K562 (cell line): ENCODE data around the gene SHROOM3. TPM values are rescaled to one million over a fixed set of nuclear protein-coding genes. Genes with fewer than 3 reads are reported as not detected.

Experiments
- ATAC-seq: fragments of 200-7000 bp; cut with Tn5 transposase; 3 replicates; pipeline ENCODE4 v1.9.1; 2020; ENCODE audit warnings: moderate library complexity
- BruUV-seq: library from RNA; stranded (reverse); fragments of 400-500 nt; replicated peaks from 2 replicates; lab custom pipeline; 2021; lab: Mats Ljungman, UMichigan
- CTCF ChIA-PET: fragments of 300-600 bp; formaldehyde crosslinking; extraction: SDS; loops from one replicate; lab custom pipeline; 2021; ENCODE audit warnings: low intra/inter-chr PET ratio; lab: Yijun Ruan, JAX
- POLR2A ChIA-PET: fragments of 300-600, 350-650 bp; sonication (Branson Sonifier 250); formaldehyde crosslinking; extraction: SDS; loops from one replicate; lab custom pipeline; 2021; ENCODE audit warnings: antibody characterized with exemption, inconsistent platforms; lab: Yijun Ruan, JAX
- DNase-seq, 4 experiments: peaks; one replicate each; pipeline versions ENCODE4 v3.0.0 to v3.0.0-alpha.2; 2011 to 2018; ENCODE audit warnings: low spot score in 3 of 4, mixed read lengths in 3 of 4; ENCODE audit errors: extremely low read depth in 1 of 4
- FAIRE-seq: peaks from 2 replicates; lab custom pipeline; 2011; peaks lifted over from hg19 to GRCh38; lab: Jason Lieb, UNC
- H2AFZ ChIP-seq: 2 replicates; pipeline ENCODE4 v1.6.0; 2011; ENCODE audit warnings: low read depth, low read length, control low read depth, inconsistent platforms
- H3K27ac ChIP-seq: fragments of 200-600 bp; 3 replicates; pipeline ENCODE4 v1.8.0; 2011; ENCODE audit warnings: low read depth, mild to moderate bottlenecking, control low read depth, inconsistent platforms, low read length, moderate library complexity, mixed read lengths; ENCODE audit errors: extremely low read depth
- H3K27me3 ChIP-seq, 2 experiments: fragments of 300-600 bp in 1 of 2; 2 replicates in 1 of 2; 3 replicates in 1 of 2; pipeline versions ENCODE4 v1.6.0 to v1.8.0; 2011; ENCODE audit warnings: inconsistent platforms in 2 of 2, low read length in 2 of 2, mild to moderate bottlenecking in 1 of 2, mixed read lengths in 1 of 2, moderate library complexity in 1 of 2; ENCODE audit not compliant: control insufficient read depth in 2 of 2, insufficient read depth in 2 of 2
- H3K36me3 ChIP-seq: fragments of 300-600 bp; 3 replicates; pipeline ENCODE4 v1.8.0; 2011; ENCODE audit warnings: mild to moderate bottlenecking, low read length, inconsistent platforms; ENCODE audit not compliant: control insufficient read depth, insufficient read depth
- H3K4me1 ChIP-seq, 2 experiments: fragments of 200-600 bp in 1 of 2; replicated peaks in 1 of 2; 2 replicates in 1 of 2; 3 replicates in 1 of 2; pipeline versions ENCODE4 v1.5.1 to v1.8.0; 2011; ENCODE audit warnings: inconsistent platforms in 2 of 2, low read length in 2 of 2, mild to moderate bottlenecking in 1 of 2, mixed read lengths in 1 of 2, moderate library complexity in 1 of 2; ENCODE audit not compliant: control insufficient read depth in 2 of 2, insufficient read depth in 2 of 2
- H3K4me2 ChIP-seq: 2 replicates; pipeline ENCODE4 v1.6.1; 2011; ENCODE audit warnings: low read length, control low read depth, inconsistent platforms, mixed read lengths; ENCODE audit not compliant: insufficient read depth
- H3K4me3 ChIP-seq: fragments of 200-600 bp; sonication (generic), shearing (Covaris generic); 2 replicates; pipeline ENCODE4 v1.5.1; 2016; ENCODE audit warnings: control low read depth, inconsistent platforms
- H3K79me2 ChIP-seq: fragments of 200-600 bp; 3 replicates; pipeline ENCODE4 v1.8.0; 2011; ENCODE audit warnings: low read length, inconsistent platforms; ENCODE audit not compliant: control insufficient read depth, insufficient read depth
- H3K9ac ChIP-seq, 2 experiments: 2 replicates each; pipeline versions ENCODE4 v1.6.0 to v1.6.1; 2011; ENCODE audit warnings: low read depth in 2 of 2, low read length in 2 of 2, control low read depth in 1 of 2, inconsistent platforms in 1 of 2, mild to moderate bottlenecking in 1 of 2, mixed read lengths in 1 of 2; ENCODE audit not compliant: insufficient read depth in 1 of 2
- H3K9me1 ChIP-seq: one replicate; pipeline ENCODE4 v1.6.0; 2011; ENCODE audit warnings: inconsistent platforms, mild to moderate bottlenecking, low read length, moderate library complexity; ENCODE audit not compliant: control insufficient read depth, insufficient read depth
- H3K9me3 ChIP-seq: replicated peaks from 2 replicates; pipeline ENCODE4 v1.5.1; 2011; ENCODE audit warnings: low read depth, low read length, inconsistent platforms; ENCODE audit not compliant: control insufficient read depth, insufficient read depth
- H4K20me1 ChIP-seq: replicated peaks from 2 replicates; pipeline ENCODE4 v1.6.1; 2011; ENCODE audit warnings: low read length, inconsistent platforms, mixed read lengths; ENCODE audit not compliant: control insufficient read depth, insufficient read depth
- CSDE1 ChIP-seq, 2 experiments: fragments of 450-650 bp; IDR thresholded peaks; 2 replicates each; pipeline ENCODE4 v1.6.1; 2016; ENCODE audit warnings: mild to moderate bottlenecking in 1 of 2
- HDAC6 ChIP-seq: IDR thresholded peaks from 2 replicates; pipeline ENCODE4 v1.6.1; 2012; ENCODE audit warnings: low read depth, mild to moderate bottlenecking, control low read depth, inconsistent platforms, low read length, moderate library complexity
- NELFE ChIP-seq: IDR thresholded peaks from 2 replicates; pipeline ENCODE4 v1.6.1; 2011; ENCODE audit warnings: mild to moderate bottlenecking; ENCODE audit not compliant: insufficient read depth, insufficient read length
- NUFIP1 ChIP-seq: fragments of 450-650 bp; IDR thresholded peaks from 2 replicates; pipeline ENCODE4 v1.6.1; 2018; ENCODE audit not compliant: partially characterized antibody
- RHOXF2B ChIP-seq: fragments of 250-450 bp; sonication (Bioruptor Pico); conservative IDR thresholded peaks from 2 replicates; pipeline ENCODE4 v1.5.1; 2021
- TEAD2 ChIP-seq: fragments of 450-650 bp; IDR thresholded peaks from 2 replicates; pipeline ENCODE4 v1.6.1; 2016; ENCODE audit warnings: missing genetic modification characterization, control low read depth, missing compliant biosample characterization
- ZBTB40 ChIP-seq, 2 experiments: fragments of 450-650 bp in 1 of 2; sonication (generic) in 1 of 2; formaldehyde crosslinking in 1 of 2; IDR thresholded peaks; 2 replicates each; pipeline versions ENCODE4 v1.7.1 to v1.9.0; 2016 to 2022; ENCODE audit warnings: inconsistent platforms in 1 of 2, mild to moderate bottlenecking in 1 of 2, missing genetic modification reagents in 1 of 2
- WGBS: fragments of 100-300 bp; shearing (Covaris generic); methylation state at CpG from one replicate; pipeline ENCODE4 v1.1.6; 2016; ENCODE audit warnings: low coverage, mixed read lengths; ENCODE audit not compliant: insufficient coverage; ENCODE audit errors: missing lambda C conversion rate; 5-methylcytosine and 5-hydroxymethylcytosine counted together
- in situ Hi-C: fragments of 300-500 bp; cut with MboI; formaldehyde crosslinking; loops from 4 replicates; pipeline ENCODE4 v1.15.0; 2018; ENCODE audit warnings: inconsistent platforms, mixed read lengths
- intact Hi-C: fragments of 100-400 bp; cut with micrococcal nuclease; formaldehyde crosslinking; loops from 2 replicates; pipeline ENCODE4 v1.14.2; 2022
- polyA plus RNA-seq, 8 experiments: library from polyadenylated mRNA; depleted of rRNA in 4 of 8; stranded (reverse) in 5 of 8; unstranded in 3 of 8; fragments of >200 nt; fragmentation: Nextera tagmentation in 2 of 8; fragmentation: Illumina TruSeq in 1 of 8; extraction: Ambion mirVana in 2 of 8; extraction: Trizol in 1 of 8; gene quantifications; 2 replicates each; pipeline versions ENCODE4 v1.2.1 to v1.2.3, GENCODE V29; 2011 to 2014; ENCODE audit warnings: inconsistent platforms in 1 of 8, missing spikeins in 1 of 8
- total RNA-seq, 7 experiments: library from RNA; depleted of rRNA in 6 of 7; stranded (reverse); fragments of >200 nt in 6 of 7; fragmentation: Illumina TruSeq in 2 of 7; extraction: Trizol in 2 of 7; gene quantifications; 2 replicates each; pipeline versions ENCODE4 v1.2.1 to v1.2.3, GENCODE V29; 2011 to 2021; ENCODE audit warnings: low replicate concordance in 1 of 7

Gene SHROOM3
- total and polyA plus RNA-seq, 9 of the 15 experiments (the other 6 are each of a cell fraction or from before 2014, with no cell fraction given) = 0.01 to 0.07 TPM; not detected in 7

GRCh38 chr4:76716020-76716419, 281.0 kb downstream of the SHROOM3 start:
- intact Hi-C loops (no loop called here), in situ Hi-C loops (no loop called here)
- H3K36me3 ChIP-seq = no peaks in the 10 kb centered on the region
- 0% methylated on average over 4 of the region's 4 CpGs for WGBS
- H3K79me2 ChIP-seq = no peaks in the 10 kb centered on the region
- CTCF ChIA-PET = no interaction called here
- DNase-seq (no peak), ATAC-seq (no peak), FAIRE-seq (no peak)
- H3K9me3 ChIP-seq = no peaks in the 10 kb centered on the region
- no TSS peak for BruUV-seq
- no peak overlapping the region for H3K27ac ChIP-seq
- POLR2A ChIA-PET = no interaction called here
- peaks cover 5 to 7% of the 10 kb centered on the region in 2 experiments; a peak in 3 of 5 replicates for H3K27me3 ChIP-seq
- TF ChIP-seq CSDE1 (IDR thresholded peaks at IDR 0.05) (no peak), NUFIP1 (no peak)
- no peaks in the 10 kb centered on the region for H4K20me1 ChIP-seq
- H3K9ac ChIP-seq = no peak overlapping the region
- no peak overlapping the region for H2AFZ ChIP-seq
- H3K4me2 ChIP-seq = no peak overlapping the region
- H3K4me1 ChIP-seq = no peaks in the 10 kb centered on the region
- no peak overlapping the region for H3K4me3 ChIP-seq
- H3K9me1 ChIP-seq = no peaks in the 10 kb centered on the region

- Histone ChIP-seq H3K4me2 (no peak overlapping the region), H3K27me3 (peaks cover 5 to 7% of the 10 kb centered on the region in 2 experiments; a peak in 4 of 5 replicates), H3K9ac (no peak overlapping the region), H3K4me1 (no peaks in the 10 kb centered on the region), H4K20me1 (no peaks in the 10 kb centered on the region), H3K4me3 (no peak overlapping the region), H3K27ac (no peak overlapping the region), H3K9me3 (no peaks in the 10 kb centered on the region), H3K36me3 (no peaks in the 10 kb centered on the region), H3K79me2 (no peaks in the 10 kb centered on the region), H2AFZ (no peak overlapping the region), H3K9me1 (no peaks in the 10 kb centered on the region)
- no peak for FAIRE-seq
- ChIA-PET POLR2A (no interaction called here), CTCF (no interaction called here)
- in situ Hi-C loops = no loop called here
- no peak for ATAC-seq
- intact Hi-C loops = no loop called here
- WGBS = 0% methylated on average over 2 of the region's 2 CpGs
- no peak for DNase-seq
- BruUV-seq = no TSS peak
- TF ChIP-seq ZBTB40 (IDR thresholded peaks at IDR 0.05) = no peak
- no peak for TF ChIP-seq ZBTB40 (CRISPR knock-in tag; IDR thresholded peaks at IDR 0.05)
- TF ChIP-seq NELFE = no peak
- no peak for TF ChIP-seq RHOXF2B (CRISPR knock-in tag)
- no peak for TF ChIP-seq HDAC6
- TF ChIP-seq TEAD2 (tag) = no peak
Measured at GRCh38 chr4:76716658-76717057, 281.6 kb downstream of the SHROOM3 start.
